Measurements from ENCODE around the gene PPP1R14C.

GRCh38 chr6:150236544-150236943 lies 93.7 kb downstream of the PPP1R14C start:
- TF ChIP-seq, protein P1, sequence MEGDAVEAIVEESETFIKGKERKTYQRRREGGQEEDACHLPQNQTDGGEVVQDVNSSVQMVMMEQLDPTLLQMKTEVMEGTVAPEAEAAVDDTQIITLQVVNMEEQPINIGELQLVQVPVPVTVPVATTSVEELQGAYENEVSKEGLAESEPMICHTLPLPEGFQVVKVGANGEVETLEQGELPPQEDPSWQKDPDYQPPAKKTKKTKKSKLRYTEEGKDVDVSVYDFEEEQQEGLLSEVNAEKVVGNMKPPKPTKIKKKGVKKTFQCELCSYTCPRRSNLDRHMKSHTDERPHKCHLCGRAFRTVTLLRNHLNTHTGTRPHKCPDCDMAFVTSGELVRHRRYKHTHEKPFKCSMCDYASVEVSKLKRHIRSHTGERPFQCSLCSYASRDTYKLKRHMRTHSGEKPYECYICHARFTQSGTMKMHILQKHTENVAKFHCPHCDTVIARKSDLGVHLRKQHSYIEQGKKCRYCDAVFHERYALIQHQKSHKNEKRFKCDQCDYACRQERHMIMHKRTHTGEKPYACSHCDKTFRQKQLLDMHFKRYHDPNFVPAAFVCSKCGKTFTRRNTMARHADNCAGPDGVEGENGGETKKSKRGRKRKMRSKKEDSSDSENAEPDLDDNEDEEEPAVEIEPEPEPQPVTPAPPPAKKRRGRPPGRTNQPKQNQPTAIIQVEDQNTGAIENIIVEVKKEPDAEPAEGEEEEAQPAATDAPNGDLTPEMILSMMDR (conservative IDR thresholded peaks at IDR 0.05; ENCODE audit: low read depth in 2 of 2): no peak
- TF ChIP-seq EZH2phosphoT487 (IDR thresholded peaks at IDR 0.05; ENCODE audit: unreplicated experiment) (no peak), POLR2AphosphoS5 (IDR thresholded peaks at IDR 0.05; ENCODE audit: low read depth) (no peak), JUNB (IDR thresholded peaks at IDR 0.05; ENCODE audit: unreplicated experiment) (no peak), ZNF331 (CRISPR knock-in tag; IDR thresholded peaks at IDR 0.05; ENCODE audit: low read depth) (no peak)
- TF ChIP-seq, protein P2, sequence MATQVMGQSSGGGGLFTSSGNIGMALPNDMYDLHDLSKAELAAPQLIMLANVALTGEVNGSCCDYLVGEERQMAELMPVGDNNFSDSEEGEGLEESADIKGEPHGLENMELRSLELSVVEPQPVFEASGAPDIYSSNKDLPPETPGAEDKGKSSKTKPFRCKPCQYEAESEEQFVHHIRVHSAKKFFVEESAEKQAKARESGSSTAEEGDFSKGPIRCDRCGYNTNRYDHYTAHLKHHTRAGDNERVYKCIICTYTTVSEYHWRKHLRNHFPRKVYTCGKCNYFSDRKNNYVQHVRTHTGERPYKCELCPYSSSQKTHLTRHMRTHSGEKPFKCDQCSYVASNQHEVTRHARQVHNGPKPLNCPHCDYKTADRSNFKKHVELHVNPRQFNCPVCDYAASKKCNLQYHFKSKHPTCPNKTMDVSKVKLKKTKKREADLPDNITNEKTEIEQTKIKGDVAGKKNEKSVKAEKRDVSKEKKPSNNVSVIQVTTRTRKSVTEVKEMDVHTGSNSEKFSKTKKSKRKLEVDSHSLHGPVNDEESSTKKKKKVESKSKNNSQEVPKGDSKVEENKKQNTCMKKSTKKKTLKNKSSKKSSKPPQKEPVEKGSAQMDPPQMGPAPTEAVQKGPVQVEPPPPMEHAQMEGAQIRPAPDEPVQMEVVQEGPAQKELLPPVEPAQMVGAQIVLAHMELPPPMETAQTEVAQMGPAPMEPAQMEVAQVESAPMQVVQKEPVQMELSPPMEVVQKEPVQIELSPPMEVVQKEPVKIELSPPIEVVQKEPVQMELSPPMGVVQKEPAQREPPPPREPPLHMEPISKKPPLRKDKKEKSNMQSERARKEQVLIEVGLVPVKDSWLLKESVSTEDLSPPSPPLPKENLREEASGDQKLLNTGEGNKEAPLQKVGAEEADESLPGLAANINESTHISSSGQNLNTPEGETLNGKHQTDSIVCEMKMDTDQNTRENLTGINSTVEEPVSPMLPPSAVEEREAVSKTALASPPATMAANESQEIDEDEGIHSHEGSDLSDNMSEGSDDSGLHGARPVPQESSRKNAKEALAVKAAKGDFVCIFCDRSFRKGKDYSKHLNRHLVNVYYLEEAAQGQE (IDR thresholded peaks at IDR 0.05; ENCODE audit: unreplicated experiment): no peak
